Hematopoietic multipotent progenitor cell (in vitro differentiated cells): ENCODE results near the gene ZNF765. TPM values are rescaled to one million over a fixed set of nuclear protein-coding genes. Genes with fewer than 3 reads are reported as not detected.
"Not testable (repeated sequence)": the region's sequence is repeated elsewhere in the genome, so short reads cannot be mapped to it uniquely, and the experiment has no call there.

Source experiments
- DNase-seq, 3 donors: peaks; one replicate each; pipeline ENCODE4 v3.0.0-alpha.2; 2011 to 2015; ENCODE audit warnings: low read depth in 2 of 3, low spot score in 2 of 3
- small RNA-seq: library from RNA; depleted of rRNA; stranded (forward); fragments of <200 nt; gene quantifications from one replicate; pipeline ENCODE3, GENCODE V24; 2012
- total RNA-seq: library from RNA; depleted of rRNA; stranded (reverse); fragments of >200 nt; gene quantifications from one replicate; pipeline ENCODE4 v1.2.3, GENCODE V29; 2012

The ZNF765 gene
- total RNA-seq, 1 donor = 10.2 TPM

DNA sequence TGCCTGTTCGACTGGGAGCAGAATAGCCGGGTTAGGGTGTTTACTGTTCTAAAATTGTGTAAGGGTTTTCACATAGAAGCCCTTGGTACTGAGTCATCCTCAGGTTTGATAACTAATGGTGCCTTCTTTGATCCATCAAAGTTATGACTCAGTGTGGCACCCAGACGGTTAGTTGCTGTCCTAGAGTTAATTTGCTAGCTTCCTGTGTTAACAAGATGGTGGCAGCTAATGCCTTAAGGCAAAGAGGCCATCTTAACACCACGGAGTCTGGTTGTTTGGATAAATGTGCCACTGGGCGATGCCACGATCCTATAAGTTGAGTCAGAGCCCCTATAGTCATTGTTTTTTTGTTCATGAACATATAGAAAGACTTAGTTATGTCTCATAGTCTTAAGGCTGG lies 80.5 kb downstream of the ZNF765 start:
- not testable (repeated sequence) for DNase-seq

Small RNA genes within 50 kb of the gene (small RNA-seq; reads per million reads assigned to genes)
- not detected for gene RPL39P36

Other genes with a start within 250 kb of the ZNF765 start
- 3.2 TPM for gene ZNF347, start 236.1 kb upstream of the ZNF765 start, total RNA-seq
- 6.2 TPM for gene ZNF665, start 201.8 kb upstream of the ZNF765 start, total RNA-seq
- gene ZNF677, start 140.3 kb upstream of the ZNF765 start, total RNA-seq = 11.3 TPM
- under 0.01 TPM for gene VN1R2, start 136.9 kb upstream of the ZNF765 start, total RNA-seq
- gene VN1R4, start 127.4 kb upstream of the ZNF765 start, total RNA-seq = not detected
- gene ZNF845, start 61.4 kb upstream of the ZNF765 start, total RNA-seq = 3.5 TPM
- 8.6 TPM for gene ZNF525, start 29.4 kb upstream of the ZNF765 start, total RNA-seq
- gene ZNF761, start 36.8 kb downstream of the ZNF765 start, total RNA-seq = 8.6 TPM
- gene ZNF813, start 72.6 kb downstream of the ZNF765 start, total RNA-seq = 2.2 TPM
- 12.4 TPM for gene ZNF331, start 143.0 kb downstream of the ZNF765 start, total RNA-seq
- not detected for gene DPRX, start 236.8 kb downstream of the ZNF765 start, total RNA-seq